ENCODE results near the gene CRY2. TPM values are rescaled to one million over a fixed set of nuclear protein-coding genes. Genes with fewer than 3 reads are reported as not detected.

CRY2 gene
- total RNA-seq, 1 donor from 2014 or later, result 33.8 TPM

- TF ChIP-seq, protein P1, sequence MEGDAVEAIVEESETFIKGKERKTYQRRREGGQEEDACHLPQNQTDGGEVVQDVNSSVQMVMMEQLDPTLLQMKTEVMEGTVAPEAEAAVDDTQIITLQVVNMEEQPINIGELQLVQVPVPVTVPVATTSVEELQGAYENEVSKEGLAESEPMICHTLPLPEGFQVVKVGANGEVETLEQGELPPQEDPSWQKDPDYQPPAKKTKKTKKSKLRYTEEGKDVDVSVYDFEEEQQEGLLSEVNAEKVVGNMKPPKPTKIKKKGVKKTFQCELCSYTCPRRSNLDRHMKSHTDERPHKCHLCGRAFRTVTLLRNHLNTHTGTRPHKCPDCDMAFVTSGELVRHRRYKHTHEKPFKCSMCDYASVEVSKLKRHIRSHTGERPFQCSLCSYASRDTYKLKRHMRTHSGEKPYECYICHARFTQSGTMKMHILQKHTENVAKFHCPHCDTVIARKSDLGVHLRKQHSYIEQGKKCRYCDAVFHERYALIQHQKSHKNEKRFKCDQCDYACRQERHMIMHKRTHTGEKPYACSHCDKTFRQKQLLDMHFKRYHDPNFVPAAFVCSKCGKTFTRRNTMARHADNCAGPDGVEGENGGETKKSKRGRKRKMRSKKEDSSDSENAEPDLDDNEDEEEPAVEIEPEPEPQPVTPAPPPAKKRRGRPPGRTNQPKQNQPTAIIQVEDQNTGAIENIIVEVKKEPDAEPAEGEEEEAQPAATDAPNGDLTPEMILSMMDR (IDR thresholded peaks at IDR 0.05; ENCODE audit: unreplicated experiment), result no peak
- DNase-seq (ENCODE audit: low spot score in 2 of 2, unreplicated experiment in 2 of 2), result no peak
- Mint-ChIP-seq H3K4me3 (no peak overlapping the region), H3K4me1 (peaks cover 6% of the 10 kb centered on the region), H3K27me3 (ENCODE audit: low read depth) (no peaks in the 10 kb centered on the region), H3K27ac (no peak overlapping the region), H3K9me3 (no peaks in the 10 kb centered on the region), H3K36me3 (no peaks in the 10 kb centered on the region)
Observed at GRCh38 chr11:45828996-45829395, 18.3 kb upstream of the CRY2 start.

DNA sequence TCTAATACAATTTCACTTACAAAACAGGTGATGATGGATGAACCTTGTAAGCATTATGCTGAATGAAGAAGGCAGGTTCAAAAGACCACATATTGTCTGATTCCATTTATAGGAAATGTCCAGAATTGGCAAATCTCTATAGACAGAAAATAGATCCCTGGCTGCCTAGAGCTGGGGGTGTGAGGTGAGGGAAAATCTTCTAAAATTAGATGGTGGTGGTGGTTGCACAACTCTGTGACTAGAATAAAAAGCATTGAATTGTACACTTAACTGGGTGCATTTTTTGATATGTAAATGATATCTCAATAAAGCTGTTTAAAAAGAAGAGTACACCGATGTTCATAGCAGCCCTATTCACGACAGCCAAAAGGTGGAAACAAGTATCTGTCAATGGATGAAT, 16.7 kb upstream of the CRY2 start:
- H3K27ac Mint-ChIP-seq, result no peak overlapping the region
- H3K4me3 Mint-ChIP-seq, result no peak overlapping the region
- H3K36me3 Mint-ChIP-seq, result no peaks in the 10 kb centered on the region
- H3K27me3 Mint-ChIP-seq (ENCODE audit: low read depth), result peaks cover under 1% of the 10 kb centered on the region
- peaks cover 5% of the 10 kb centered on the region for H3K4me1 Mint-ChIP-seq
- H3K9me3 Mint-ChIP-seq, result no peaks in the 10 kb centered on the region
- no peak for DNase-seq (ENCODE audit: low spot score in 2 of 2, unreplicated experiment in 2 of 2)
- TF ChIP-seq, protein P1 (IDR thresholded peaks at IDR 0.05; ENCODE audit: unreplicated experiment), result no peak

- DNase-seq (ENCODE audit: low spot score in 2 of 2, unreplicated experiment in 2 of 2), result no peak
- Mint-ChIP-seq H3K4me3 (no peak overlapping the region), H3K9me3 (no peaks in the 10 kb centered on the region), H3K27ac (no peak overlapping the region), H3K4me1 (peaks cover 3% of the 10 kb centered on the region), H3K27me3 (ENCODE audit: low read depth) (peaks cover 21% of the 10 kb centered on the region), H3K36me3 (no peaks in the 10 kb centered on the region)
- TF ChIP-seq, protein P1 (IDR thresholded peaks at IDR 0.05; ENCODE audit: unreplicated experiment), result no peak
Observed at GRCh38 chr11:45832811-45833441, 14.3 kb upstream of the CRY2 start.

GRCh38 chr11:45833761-45834160, 13.5 kb upstream of the CRY2 start:
- H3K9me3 Mint-ChIP-seq, result no peaks in the 10 kb centered on the region
- no peak for DNase-seq (ENCODE audit: low spot score in 2 of 2, unreplicated experiment in 2 of 2)
- no peaks in the 10 kb centered on the region for H3K36me3 Mint-ChIP-seq
- H3K4me1 Mint-ChIP-seq, result peaks cover 3% of the 10 kb centered on the region
- TF ChIP-seq, protein P1 (IDR thresholded peaks at IDR 0.05; ENCODE audit: unreplicated experiment), result no peak
- no peak overlapping the region for H3K4me3 Mint-ChIP-seq
- H3K27ac Mint-ChIP-seq, result no peak overlapping the region
- peaks cover 21% of the 10 kb centered on the region for H3K27me3 Mint-ChIP-seq (ENCODE audit: low read depth)

GRCh38 chr11:45834298-45834756, 12.9 kb upstream of the CRY2 start:
- H3K27me3 Mint-ChIP-seq (ENCODE audit: low read depth), result peaks cover 21% of the 10 kb centered on the region
- DNase-seq (ENCODE audit: low spot score in 2 of 2, unreplicated experiment in 2 of 2), result no peak
- H3K36me3 Mint-ChIP-seq, result no peaks in the 10 kb centered on the region
- H3K9me3 Mint-ChIP-seq, result no peaks in the 10 kb centered on the region
- no peak overlapping the region for H3K4me3 Mint-ChIP-seq
- no peak overlapping the region for H3K27ac Mint-ChIP-seq
- TF ChIP-seq, protein P1 (IDR thresholded peaks at IDR 0.05; ENCODE audit: unreplicated experiment), result no peak
- no peaks in the 10 kb centered on the region for H3K4me1 Mint-ChIP-seq
